ENCODE measurements around the gene PRLHR.

PRLHR gene

GRCh38 chr10:118587881-118588651, 7.4 kb downstream of the PRLHR start:
- no peak for DNase-seq (ENCODE audit: low spot score)

GRCh38 chr10:118586911-118587310, 8.5 kb downstream of the PRLHR start:
- DNase-seq (ENCODE audit: low spot score): no peak

- DNase-seq (ENCODE audit: low spot score): no peak
These were observed 9.7 kb downstream of the PRLHR start for GRCh38 chr10:118585794-118586193.

GRCh38 chr10:118585234-118585633, 10.2 kb downstream of the PRLHR start:
- DNase-seq (ENCODE audit: low spot score): no peak

- no peak for DNase-seq (ENCODE audit: low spot score)
These were observed 11.1 kb downstream of the PRLHR start for GRCh38 chr10:118584181-118584954.

GRCh38 chr10:118583611-118584010, 11.8 kb downstream of the PRLHR start:
- DNase-seq (ENCODE audit: low spot score): no peak

GRCh38 chr10:118582511-118582910, 12.9 kb downstream of the PRLHR start:
- no peak for DNase-seq (ENCODE audit: low spot score)

- no peak for DNase-seq (ENCODE audit: low spot score)
These were observed 14.1 kb downstream of the PRLHR start for GRCh38 chr10:118581340-118581739.

GRCh38 chr10:118580702-118581101, 14.7 kb downstream of the PRLHR start:
- no peak for DNase-seq (ENCODE audit: low spot score)

- no peak for DNase-seq (ENCODE audit: low spot score)
These were observed 21.9 kb downstream of the PRLHR start for GRCh38 chr10:118573512-118573911.

GRCh38 chr10:118572256-118573041, 23.0 kb downstream of the PRLHR start:
- DNase-seq (ENCODE audit: low spot score): no peak

GRCh38 chr10:118571123-118571522, 24.3 kb downstream of the PRLHR start:
- DNase-seq (ENCODE audit: low spot score): no peak

GRCh38 chr10:118570591-118570990, 24.9 kb downstream of the PRLHR start:
- DNase-seq (ENCODE audit: low spot score): no peak

- no peak for DNase-seq (ENCODE audit: low spot score)
These were observed 25.6 kb downstream of the PRLHR start for GRCh38 chr10:118569882-118570252.

GRCh38 chr10:118569241-118569881, 26.1 kb downstream of the PRLHR start:
- DNase-seq (ENCODE audit: low spot score): no peak

GRCh38 chr10:118568327-118568848, 27.1 kb downstream of the PRLHR start:
- peak; percentile 74 for DNase-seq (ENCODE audit: low spot score)

GRCh38 chr10:118567701-118568248, 27.7 kb downstream of the PRLHR start:
- no peak for DNase-seq (ENCODE audit: low spot score)

GRCh38 chr10:118566911-118567310, 28.5 kb downstream of the PRLHR start:
- DNase-seq (ENCODE audit: low spot score): no peak

GRCh38 chr10:118565301-118566075, 30.0 kb downstream of the PRLHR start:
- DNase-seq (ENCODE audit: low spot score): no peak

- no peak for DNase-seq (ENCODE audit: low spot score)
These were observed 30.8 kb downstream of the PRLHR start for GRCh38 chr10:118564652-118565051.

GRCh38 chr10:118564114-118564513, 31.3 kb downstream of the PRLHR start:
- no peak for DNase-seq (ENCODE audit: low spot score)
